H1 (cell line): ENCODE measurements around the gene IKZF3. TPM values are rescaled to one million over a fixed set of nuclear protein-coding genes. Genes with fewer than 3 reads are reported as not detected.

Source experiments
- CTCF ChIA-PET: fragments of 300-600 bp; sonication (Branson Sonifier 250); formaldehyde crosslinking; loops from one replicate; lab custom pipeline; 2021; ENCODE audit not compliant: partially characterized antibody; lab: Charles Lee
- POLR2A ChIA-PET: fragments of 300-600 bp; sonication (Branson Sonifier 250); formaldehyde crosslinking; loops from one replicate; lab custom pipeline; 2021; ENCODE audit warnings: inconsistent platforms; ENCODE audit not compliant: partially characterized antibody; lab: Charles Lee
- DNase-seq, 2 experiments: peaks; one replicate each; pipeline versions ENCODE4 v3.0.0 to v3.0.0-alpha.2; 2010 to 2022; ENCODE audit warnings: low spot score in 2 of 2, low read depth in 1 of 2, mixed read lengths in 1 of 2
- FAIRE-seq: peaks from 2 replicates; lab custom pipeline; 2011; peaks lifted over from hg19 to GRCh38; lab: Jason Lieb, UNC
- H2AFZ ChIP-seq: 2 replicates; pipeline ENCODE4 v1.8.1; 2012; ENCODE audit warnings: low read length, inconsistent platforms
- H2AK5ac ChIP-seq: 2 replicates; pipeline ENCODE4 v1.6.1; 2013; ENCODE audit warnings: low read depth, low read length
- H2BK120ac ChIP-seq: replicated peaks from 2 replicates; pipeline ENCODE3; 2013; ENCODE audit warnings: low read depth, low read length, inconsistent platforms
- H2BK12ac ChIP-seq: 2 replicates; pipeline ENCODE4 v1.6.1; 2013; ENCODE audit warnings: low read depth, low read length
- H2BK15ac ChIP-seq: 2 replicates; pipeline ENCODE4 v1.6.1; 2013; ENCODE audit warnings: low read length
- H2BK20ac ChIP-seq: 2 replicates; pipeline ENCODE4 v1.6.1; 2013; ENCODE audit warnings: low read length
- H2BK5ac ChIP-seq: 2 replicates; pipeline ENCODE4 v1.6.1; 2013; ENCODE audit warnings: low read depth, low read length
- H3K14ac ChIP-seq: 2 replicates; pipeline ENCODE4 v1.6.1; 2013; ENCODE audit warnings: inconsistent platforms; ENCODE audit not compliant: insufficient read length
- H3K18ac ChIP-seq: 2 replicates; pipeline ENCODE4 v1.6.1; 2013; ENCODE audit warnings: low read length; ENCODE audit errors: extremely low read depth
- H3K23ac ChIP-seq: 2 replicates; pipeline ENCODE4 v1.6.1; 2013; ENCODE audit warnings: inconsistent platforms; ENCODE audit not compliant: insufficient read length
- H3K23me2 ChIP-seq: 2 replicates; pipeline ENCODE4 v1.6.1; 2013; ENCODE audit warnings: low read depth, low read length
- H3K27ac ChIP-seq: 2 replicates; pipeline ENCODE4 v1.6.1; 2011; ENCODE audit warnings: low read depth, low read length, inconsistent platforms
- H3K27me3 ChIP-seq, 4 experiments: replicated peaks in 1 of 4; 1 replicate in 1 of 4; 2 replicates in 3 of 4; pipeline versions ENCODE4 v1.6.1 to v1.8.1; 2011 to 2013; ENCODE audit warnings: low read length in 3 of 4, mild to moderate bottlenecking in 3 of 4, inconsistent platforms in 2 of 4, mixed read lengths in 2 of 4, moderate library complexity in 1 of 4; ENCODE audit not compliant: control insufficient read depth in 3 of 4, insufficient read depth in 3 of 4; ENCODE audit errors: extremely low read depth in 1 of 4
- H3K36me3 ChIP-seq, 4 experiments: 2 replicates each; pipeline versions ENCODE4 v1.6.1 to v1.8.1; 2011 to 2013; ENCODE audit warnings: mild to moderate bottlenecking in 4 of 4, low read length in 3 of 4, moderate library complexity in 2 of 4, control low read depth in 1 of 4, inconsistent platforms in 1 of 4; ENCODE audit not compliant: insufficient read depth in 4 of 4, control insufficient read depth in 2 of 4
- H3K4ac ChIP-seq: replicated peaks from 2 replicates; pipeline ENCODE3; 2013; ENCODE audit warnings: low read length, low read depth, mixed read lengths, inconsistent platforms; ENCODE audit not compliant: insufficient read length
- H3K4me1 ChIP-seq, 4 experiments: replicated peaks in 1 of 4; 1 replicate in 1 of 4; 2 replicates in 3 of 4; pipeline versions ENCODE4 v1.6.1 to v1.8.1; 2011 to 2013; ENCODE audit warnings: low read length in 3 of 4, inconsistent platforms in 2 of 4, mixed read lengths in 1 of 4; ENCODE audit not compliant: insufficient read depth in 4 of 4, control insufficient read depth in 3 of 4
- H3K4me2 ChIP-seq, 2 experiments: 2 replicates each; pipeline versions ENCODE4 v1.6.1 to v1.8.1; 2011 to 2013; ENCODE audit warnings: low read depth in 2 of 2, low read length in 2 of 2, control low read depth in 1 of 2, inconsistent platforms in 1 of 2, mild to moderate bottlenecking in 1 of 2; ENCODE audit not compliant: insufficient read depth in 1 of 2
- H3K4me3 ChIP-seq, 4 experiments: fragments of 200-600, 300-600 bp in 1 of 4; sonication (generic), shearing (Covaris generic), sonication (Bioruptor Twin) in 1 of 4; 2 replicates each; pipeline versions ENCODE4 v1.5.1 to v1.8.1; 2011 to 2016; ENCODE audit warnings: low read length in 4 of 4, low read depth in 3 of 4, control low read depth in 2 of 4, inconsistent platforms in 2 of 4, mild to moderate bottlenecking in 2 of 4, mixed read lengths in 1 of 4, moderate library complexity in 1 of 4; ENCODE audit not compliant: insufficient read depth in 2 of 4; ENCODE audit errors: extremely low read depth in 1 of 4
- H3K56ac ChIP-seq: replicated peaks from 2 replicates; pipeline ENCODE3; 2013; ENCODE audit warnings: low read depth, mild to moderate bottlenecking, mixed read lengths, low read length, inconsistent platforms; ENCODE audit not compliant: insufficient read length
- H3K79me1 ChIP-seq: 2 replicates; pipeline ENCODE4 v1.6.1; 2013; ENCODE audit warnings: low read depth, low read length, control low read depth
- H3K79me2 ChIP-seq, 2 experiments: 2 replicates each; pipeline versions ENCODE4 v1.6.1 to v1.8.1; 2012 to 2013; ENCODE audit warnings: low read length in 2 of 2, mild to moderate bottlenecking in 2 of 2, inconsistent platforms in 1 of 2; ENCODE audit not compliant: insufficient read depth in 2 of 2, control insufficient read depth in 1 of 2
- H3K9ac ChIP-seq, 4 experiments: replicated peaks in 1 of 4; 1 replicate in 1 of 4; 2 replicates in 3 of 4; pipeline versions ENCODE4 v1.6.1 to v1.8.1; 2011 to 2013; ENCODE audit warnings: low read depth in 3 of 4, low read length in 3 of 4, control low read depth in 2 of 4, mild to moderate bottlenecking in 2 of 4, moderate library complexity in 2 of 4, inconsistent platforms in 1 of 4; ENCODE audit errors: extremely low read depth in 1 of 4
- H3K9me3 ChIP-seq, 2 experiments: 2 replicates each; pipeline versions ENCODE4 v1.6.1 to v1.8.1; 2012 to 2013; ENCODE audit warnings: mild to moderate bottlenecking in 2 of 2, moderate library complexity in 2 of 2, control low read depth in 1 of 2, inconsistent platforms in 1 of 2, low read depth in 1 of 2, low read length in 1 of 2, mixed read lengths in 1 of 2; ENCODE audit not compliant: insufficient read depth in 2 of 2
- H4K20me1 ChIP-seq, 2 experiments: replicated peaks in 1 of 2; 2 replicates each; pipeline versions ENCODE3 to v1.8.1; 2011 to 2013; ENCODE audit warnings: inconsistent platforms in 2 of 2, low read length in 2 of 2, mild to moderate bottlenecking in 1 of 2; ENCODE audit not compliant: insufficient read depth in 2 of 2, control insufficient read depth in 1 of 2
- H4K5ac ChIP-seq: 2 replicates; pipeline ENCODE4 v1.6.1; 2013; ENCODE audit warnings: low read length, low read depth, mixed read lengths, inconsistent platforms; ENCODE audit not compliant: insufficient read length
- H4K8ac ChIP-seq: 2 replicates; pipeline ENCODE4 v1.8.0; 2013; ENCODE audit warnings: mild to moderate bottlenecking, moderate library complexity, low read length, inconsistent platforms; ENCODE audit not compliant: insufficient read depth; ENCODE audit errors: extremely low read depth
- H4K91ac ChIP-seq: replicated peaks from 2 replicates; pipeline ENCODE3; 2013; ENCODE audit warnings: low read length, mixed read lengths, inconsistent platforms; ENCODE audit not compliant: insufficient read length
- ATF2 ChIP-seq: IDR thresholded peaks from 2 replicates; pipeline ENCODE4 v1.6.1; 2012; ENCODE audit warnings: low read length, inconsistent platforms
- BRCA1 ChIP-seq: IDR thresholded peaks from 2 replicates; pipeline ENCODE4 v1.6.1; 2012; ENCODE audit warnings: low read depth, low read length, improper control_type of control experiment
- WGBS, 2 experiments: shearing (Covaris generic) in 1 of 2; methylation state at CpG; one replicate each; pipeline versions ENCODE4 v1.1.6 to v1.1.7; 2013 to 2015; ENCODE audit warnings: low lambda C conversion rate in 2 of 2, mixed read lengths in 2 of 2, inconsistent platforms in 1 of 2, low coverage in 1 of 2, missing lambda C conversion rate in 1 of 2; ENCODE audit not compliant: insufficient replicate concordance in 2 of 2, insufficient coverage in 1 of 2, insufficient read length in 1 of 2; ENCODE audit errors: extremely low coverage in 1 of 2, missing lambda C conversion rate in 1 of 2; 5-methylcytosine and 5-hydroxymethylcytosine counted together
- polyA plus RNA-seq, 7 experiments: library from polyadenylated mRNA; depleted of rRNA in 3 of 7; stranded (reverse) in 5 of 7; unstranded in 2 of 7; fragments of >200 nt in 5 of 7; fragments of 200-250 nt in 2 of 7; gene quantifications; 1 replicate in 5 of 7; 2 replicates in 1 of 7; 4 replicates in 1 of 7; pipeline versions ENCODE4 v1.2.1 to v1.2.3, GENCODE V29; 2011 to 2013; ENCODE audit warnings: missing spikeins in 2 of 7, mixed read lengths in 2 of 7
- total RNA-seq: library from RNA; stranded (reverse); fragmentation: NEBNext Ultra II Directional; extraction: Animal tissue kit (Norgen Biotek cat#: 25700); gene quantifications from 2 replicates; pipeline ENCODE4 v1.2.1, GENCODE V29; 2021

IKZF3 gene
- total and polyA plus RNA-seq, 2 of the 8 experiments (the other 6 are each of a cell fraction or from before 2014, with no cell fraction given): 0.23 to 0.56 TPM

- Histone ChIP-seq H3K4ac (no peak overlapping the region), H2BK15ac (no peak overlapping the region), H3K9ac (no peak overlapping the region), H2BK120ac (no peak overlapping the region), H3K18ac (no peak overlapping the region), H3K27me3 (no peaks in the 10 kb centered on the region), H3K36me3 (no peaks in the 10 kb centered on the region), H3K4me1 (no peaks in the 10 kb centered on the region), H3K79me1 (no peaks in the 10 kb centered on the region), H2BK12ac (no peak overlapping the region), H3K9me3 (no peaks in the 10 kb centered on the region), H3K14ac (no peak overlapping the region), H4K20me1 (no peaks in the 10 kb centered on the region), H3K4me2 (no peak overlapping the region), H2AK5ac (no peak overlapping the region), H3K27ac (no peak overlapping the region), H3K79me2 (no peaks in the 10 kb centered on the region), H4K8ac (no peak overlapping the region), H3K23me2 (no peaks in the 10 kb centered on the region; the same call in 1 of the 2 replicates), H4K5ac (no peak overlapping the region), H4K91ac (no peak overlapping the region), H2BK20ac (no peak overlapping the region), H3K4me3 (no peak overlapping the region), H3K23ac (no peak overlapping the region), H2AFZ (no peak overlapping the region), H2BK5ac (no peak overlapping the region), H3K56ac (no peak overlapping the region)
- FAIRE-seq: peak; percentile 13
- POLR2A ChIA-PET: no interaction called here
- TF ChIP-seq BRCA1 (no peak), ATF2 (no peak)
- no peak for DNase-seq
- 74% methylated on average over 2 of the region's 2 CpGs; no CpG with 5 or more reads in 1 of the 2 experiments for WGBS, 2 experiments
- CTCF ChIA-PET: interaction anchor here (1.1 to 2.2 kb wide), 4 partner anchors 10 to 160 kb away, joined by 3 to 7 read pairs (median 4); no protein-coding TSS in a partner anchor
These were observed 82.3 kb downstream of the IKZF3 start for GRCh38 chr17:39781861-39782213.
